ENCODE data around the gene KRTAP1-4.
"Not testable (repeated sequence)": the region's sequence is repeated elsewhere in the genome, so short reads cannot be mapped to it uniquely, and the experiment has no call there.

DNA sequence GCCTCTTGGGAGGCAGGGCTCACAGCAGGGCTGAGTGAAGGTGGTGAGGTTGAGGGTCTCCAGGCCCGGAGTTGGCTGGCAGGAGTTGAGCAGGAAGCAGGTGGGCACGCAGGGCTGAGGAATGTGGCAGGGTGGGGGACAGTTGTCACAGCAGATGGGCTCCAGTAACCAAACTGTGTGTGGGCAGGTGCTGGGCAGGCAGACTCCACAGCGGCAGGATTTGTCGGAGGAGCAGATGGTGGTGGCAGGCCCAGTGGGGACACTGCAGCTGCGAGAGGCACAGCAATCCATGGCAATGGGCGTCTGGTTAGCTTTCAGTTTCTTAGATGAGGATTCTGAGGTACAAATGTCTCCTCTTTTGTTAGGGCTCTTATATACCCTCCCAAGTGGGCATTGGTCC, 30.4 kb downstream of the KRTAP1-4 start, which contains the start of gene KRTAP3-2:
- TF ChIP-seq EZH2phosphoT487 (IDR thresholded peaks at IDR 0.05; ENCODE audit: insufficient read depth, low read depth); EZH2 (IDR thresholded peaks at IDR 0.05; ENCODE audit: insufficient read depth, poor library complexity, severe bottlenecking): not testable (repeated sequence)

Measured in GM23248 (cell line).